Natural killer cell treated with Interleukin-12 subunit alpha and Interleukin-12 subunit beta and Interleukin-15 and Interleukin-18, amount 100 ng/mL, for 72 hours (primary cell): Measurements from ENCODE around the gene IPO4. TPM values are rescaled to one million over a fixed set of nuclear protein-coding genes. Genes with fewer than 3 reads are reported as not detected.

Experiments
- ATAC-seq, 2 donors: fragments of 150-1000 bp; cut with Tn5 transposase in 1 of 2; sonication (Bioruptor Pico), chemical (Tn5 transposase) in 1 of 2; 2 replicates each; pipeline ENCODE4 v1.10.0; 2021
- DNase-seq: peaks from one replicate; pipeline ENCODE4 v3.0.0; 2022; ENCODE audit warnings: low spot score
- H3K27ac Mint-ChIP-seq, 2 donors: 1 replicate in 1 of 2; 2 replicates in 1 of 2; pipeline ENCODE4 v1.8.0; 2022; ENCODE audit warnings: mixed read lengths in 2 of 2, mild to moderate bottlenecking in 1 of 2, moderate library complexity in 1 of 2
- H3K27me3 Mint-ChIP-seq, 2 donors: 1 replicate in 1 of 2; 2 replicates in 1 of 2; pipeline ENCODE4 v1.8.0; 2022; ENCODE audit warnings: mixed read lengths in 2 of 2
- H3K36me3 Mint-ChIP-seq: one replicate; pipeline ENCODE4 v1.8.0; 2022; ENCODE audit warnings: mixed read lengths
- H3K4me1 Mint-ChIP-seq, 2 donors: 1 replicate in 1 of 2; 2 replicates in 1 of 2; pipeline ENCODE4 v1.8.0; 2022; ENCODE audit warnings: low read depth in 2 of 2, mixed read lengths in 2 of 2, mild to moderate bottlenecking in 1 of 2
- H3K4me3 Mint-ChIP-seq: one replicate; pipeline ENCODE4 v1.8.0; 2022; ENCODE audit warnings: mixed read lengths
- H3K9me3 Mint-ChIP-seq: 2 replicates; pipeline ENCODE4 v1.8.0; 2022; ENCODE audit warnings: mixed read lengths
- total RNA-seq, 2 donors: library from RNA; stranded (reverse); gene quantifications; one replicate each; pipeline ENCODE4 v1.2.3, GENCODE V29; 2022

IPO4 gene
- total RNA-seq, 2 donors from 2014 or later, result 52.8 to 145 TPM

- peaks cover 13% of the 10 kb centered on the region for H3K36me3 Mint-ChIP-seq
- H3K4me1 Mint-ChIP-seq, result peaks cover 34 to 39% of the 10 kb centered on the region in 2 donors
Observed at GRCh38 chr14:24136684-24137528, 51.7 kb downstream of the IPO4 start.

GRCh38 chr14:24135834-24136683, 52.6 kb downstream of the IPO4 start, which contains the start of gene PSME1:
Gene PSME1 (plus strand): TSS chr14:24136194. CDS start chr14:24136263, 69 bp downstream.
- peaks cover 13% of the 10 kb centered on the region for H3K36me3 Mint-ChIP-seq
- no peaks in the 10 kb centered on the region for H3K27me3 Mint-ChIP-seq
- peak within 1 kb of the TSS; percentile 89 for H3K4me3 Mint-ChIP-seq
- peak; percentile 98 to 99 for ATAC-seq
- H3K9me3 Mint-ChIP-seq, result no peaks in the 10 kb centered on the region
- peaks cover 31 to 35% of the 10 kb centered on the region in 2 donors for H3K4me1 Mint-ChIP-seq
- H3K27ac Mint-ChIP-seq, result peak within 1 kb of the TSS; percentile 83 to 90
- peak; percentile 96 for DNase-seq

More at GRCh38 chr14:24136684-24137528, 51.7 kb downstream of the IPO4 start:
- Mint-ChIP-seq H3K27ac (peak overlapping the region; percentile 83 to 90), H3K9me3 (no peaks in the 10 kb centered on the region), H3K4me3 (peak overlapping the region; percentile 89), H3K27me3 (no peaks in the 10 kb centered on the region)
- ATAC-seq (no peak), DNase-seq (no peak)

GRCh38 chr14:24135584-24135833, 53.1 kb downstream of the IPO4 start:
- peak overlapping the region; percentile 59 to 84 for H3K27ac Mint-ChIP-seq
- no peak for DNase-seq
- peak overlapping the region; percentile 89 for H3K4me3 Mint-ChIP-seq
- H3K27me3 Mint-ChIP-seq, result no peaks in the 10 kb centered on the region
- peaks cover 31% of the 10 kb centered on the region in 2 donors for H3K4me1 Mint-ChIP-seq
- H3K9me3 Mint-ChIP-seq, result no peaks in the 10 kb centered on the region
- H3K36me3 Mint-ChIP-seq, result peaks cover 13% of the 10 kb centered on the region
- ATAC-seq, result no peak

GRCh38 chr14:24133735-24134134, 54.9 kb downstream of the IPO4 start:
- Mint-ChIP-seq H3K4me1 (peaks cover 19 to 21% of the 10 kb centered on the region in 2 donors), H3K27me3 (no peaks in the 10 kb centered on the region), H3K9me3 (no peaks in the 10 kb centered on the region), H3K36me3 (peaks cover 4% of the 10 kb centered on the region), H3K4me3 (no peak overlapping the region), H3K27ac (no peak overlapping the region)
- ATAC-seq, result no peak
- DNase-seq, result no peak

GRCh38 chr14:24132976-24133375, 55.6 kb downstream of the IPO4 start:
- Mint-ChIP-seq H3K4me3 (no peak overlapping the region), H3K9me3 (no peaks in the 10 kb centered on the region), H3K27ac (no peak overlapping the region), H3K27me3 (no peaks in the 10 kb centered on the region), H3K36me3 (peaks cover 4% of the 10 kb centered on the region), H3K4me1 (peaks cover 16% of the 10 kb centered on the region in 2 donors)
- ATAC-seq (no peak), DNase-seq (peak; percentile 16)

GRCh38 chr14:24132061-24132685, 56.4 kb downstream of the IPO4 start:
- H3K27me3 Mint-ChIP-seq, result no peaks in the 10 kb centered on the region
- H3K36me3 Mint-ChIP-seq, result peaks cover 3% of the 10 kb centered on the region
- no peak overlapping the region for H3K4me3 Mint-ChIP-seq
- H3K9me3 Mint-ChIP-seq, result no peaks in the 10 kb centered on the region
- ATAC-seq (no peak), DNase-seq (peak; percentile 42)
- peaks cover 13 to 14% of the 10 kb centered on the region in 2 donors for H3K4me1 Mint-ChIP-seq
- no peak overlapping the region for H3K27ac Mint-ChIP-seq

GRCh38 chr14:24131549-24131966, 57.1 kb downstream of the IPO4 start:
- Mint-ChIP-seq H3K4me1 (peaks cover 7 to 8% of the 10 kb centered on the region in 2 donors), H3K27ac (no peak overlapping the region), H3K9me3 (no peaks in the 10 kb centered on the region), H3K4me3 (no peak overlapping the region), H3K27me3 (no peaks in the 10 kb centered on the region), H3K36me3 (no peaks in the 10 kb centered on the region)
- peak; percentile 41 for DNase-seq
- ATAC-seq, result no peak

- DNase-seq (peak; percentile 57), ATAC-seq (no peak)
- no peaks in the 10 kb centered on the region for H3K36me3 Mint-ChIP-seq
- H3K27ac Mint-ChIP-seq, result no peak overlapping the region
- no peaks in the 10 kb centered on the region for H3K27me3 Mint-ChIP-seq
- peaks cover 6 to 7% of the 10 kb centered on the region in 2 donors for H3K4me1 Mint-ChIP-seq
- no peaks in the 10 kb centered on the region for H3K9me3 Mint-ChIP-seq
- no peak overlapping the region for H3K4me3 Mint-ChIP-seq
Observed at GRCh38 chr14:24130717-24131548, 57.7 kb downstream of the IPO4 start.

GRCh38 chr14:24130380-24130716, 58.3 kb downstream of the IPO4 start, which contains the start of gene FITM1:
Gene FITM1 (plus strand): TSS chr14:24130659. CDS start chr14:24131564, 905 bp downstream.
- no peak within 1 kb of the TSS for H3K27ac Mint-ChIP-seq

More at GRCh38 chr14:24130380-24130716, 58.3 kb downstream of the IPO4 start, which contains the start of gene FITM1:
- no peaks in the 10 kb centered on the region for H3K9me3 Mint-ChIP-seq
- H3K4me3 Mint-ChIP-seq, result no peak within 1 kb of the TSS
- H3K27me3 Mint-ChIP-seq, result no peaks in the 10 kb centered on the region
- DNase-seq (peak; percentile 22), ATAC-seq (no peak)
- H3K36me3 Mint-ChIP-seq, result no peaks in the 10 kb centered on the region
- H3K4me1 Mint-ChIP-seq, result peaks cover 3 to 4% of the 10 kb centered on the region in 2 donors

Other genes starting within 250 kb of the IPO4 start
- gene DHRS4, start 235.0 kb downstream of the IPO4 start, total RNA-seq, result 10 to 100 TPM; 12.3 to 19.0 TPM
- gene DHRS4L2, start 199.9 kb downstream of the IPO4 start, total RNA-seq, result 10 to 100 TPM; 13.7 to 16.5 TPM
- under 1 TPM; 0.10 to 0.50 TPM for gene CARMIL3, start 136.8 kb downstream of the IPO4 start, total RNA-seq
- gene CPNE6, start 117.3 kb downstream of the IPO4 start, total RNA-seq, result not detected
- gene PCK2, start 94.5 kb downstream of the IPO4 start, total RNA-seq, result 10 to 100 TPM; 30.4 to 68.3 TPM
- 10 to 100 TPM; 87.4 to 96.1 TPM for gene DCAF11, start 74.0 kb downstream of the IPO4 start, total RNA-seq
- 1 to 10 TPM; 1.8 to 2.2 TPM for gene NRL, start 73.9 kb downstream of the IPO4 start, total RNA-seq
- gene FITM1, start 58.2 kb downstream of the IPO4 start, total RNA-seq, result 1 to 10 TPM in 1 of 2 donors, under 1 TPM in 1; 0.67 to 1.8 TPM
- gene PSME1, start 52.6 kb downstream of the IPO4 start, total RNA-seq, result 100 to 1,000 TPM; 237 to 406 TPM
- gene EMC9, start 47.2 kb downstream of the IPO4 start, total RNA-seq, result 10 to 100 TPM; 28.7 to 37.5 TPM
- gene PSME2, start 42.2 kb downstream of the IPO4 start, total RNA-seq, result 100 to 1,000 TPM; 600 to 673 TPM
- 100 to 1,000 TPM; 115 to 170 TPM for gene RNF31, start 41.3 kb downstream of the IPO4 start, total RNA-seq
- 100 to 1,000 TPM; 135 to 227 TPM for gene IRF9, start 27.6 kb downstream of the IPO4 start, total RNA-seq
- gene REC8, start 16.7 kb downstream of the IPO4 start, total RNA-seq, result 10 to 100 TPM; 52.1 to 85.9 TPM
- gene TM9SF1, start 6.6 kb upstream of the IPO4 start, total RNA-seq, result 10 to 100 TPM; 27.6 to 30.2 TPM
- under 1 TPM in 1 of 2 donors, not detected in 1; 0.95 TPM for gene TSSK4, start 16.9 kb upstream of the IPO4 start, total RNA-seq
- 10 to 100 TPM; 66.2 to 95.0 TPM for gene CHMP4A, start 24.7 kb upstream of the IPO4 start, total RNA-seq
- gene MDP1, start 27.2 kb upstream of the IPO4 start, total RNA-seq, result 10 to 100 TPM in 1 of 2 donors, 1 to 10 TPM in 1; 9.1 to 11.3 TPM
- 100 to 1,000 TPM; 196 to 199 TPM for gene NEDD8, start 43.6 kb upstream of the IPO4 start, total RNA-seq
- gene GMPR2, start 44.1 kb upstream of the IPO4 start, total RNA-seq, result 10 to 100 TPM; 40.5 to 54.5 TPM
- 100 to 1,000 TPM in 1 of 2 donors, 10 to 100 TPM in 1; 77.7 to 103 TPM for gene TINF2, start 53.8 kb upstream of the IPO4 start, total RNA-seq
- 1 to 10 TPM; 2.5 to 8.7 TPM for gene TGM1, start 74.4 kb upstream of the IPO4 start, total RNA-seq
- 10 to 100 TPM; 37.6 to 47.5 TPM for gene RABGGTA, start 82.8 kb upstream of the IPO4 start, total RNA-seq
- gene DHRS1, start 111.0 kb upstream of the IPO4 start, total RNA-seq, result 10 to 100 TPM; 15.6 to 17.4 TPM
- 10 to 100 TPM; 38.5 to 59.0 TPM for gene NOP9, start 111.0 kb upstream of the IPO4 start, total RNA-seq
- 10 to 100 TPM in 1 of 2 donors, 1 to 10 TPM in 1; 6.8 to 20.2 TPM for gene CIDEB, start 119.2 kb upstream of the IPO4 start, total RNA-seq
- gene LTB4R2, start 121.3 kb upstream of the IPO4 start, total RNA-seq, result 10 to 100 TPM; 13.7 to 27.1 TPM
- gene LTB4R, start 122.7 kb upstream of the IPO4 start, total RNA-seq, result 10 to 100 TPM; 13.2 to 37.3 TPM
- gene ADCY4, start 146.3 kb upstream of the IPO4 start, total RNA-seq, result 1 to 10 TPM; 1.0 to 1.9 TPM
- gene RIPK3, start 151.2 kb upstream of the IPO4 start, total RNA-seq, result 10 to 100 TPM; 12.5 to 15.5 TPM
- gene NFATC4, start 179.4 kb upstream of the IPO4 start, total RNA-seq, result not detected
- gene NYNRIN, start 210.2 kb upstream of the IPO4 start, total RNA-seq, result under 1 TPM in 1 of 2 donors, not detected in 1; 0.11 TPM
- 10 to 100 TPM in 1 of 2 donors, 1 to 10 TPM in 1; 5.3 to 10.9 TPM for gene CBLN3, start 240.9 kb upstream of the IPO4 start, total RNA-seq
- 10 to 100 TPM; 61.7 to 65.3 TPM for gene KHNYN, start 241.1 kb upstream of the IPO4 start, total RNA-seq